Spleen (tissue), 11 donors: ENCODE data around the gene NDC80. TPM values are rescaled to one million over a fixed set of nuclear protein-coding genes. Genes with fewer than 3 reads are reported as not detected.

Experiments
- DNase-seq: peaks from one replicate; pipeline ENCODE4 v3.0.0-alpha.2; 2020
- H3K27ac ChIP-seq, 8 donors: fragments of 200-600 bp; sonication (generic) in 7 of 8; 1 replicate in 4 of 8; 2 replicates in 4 of 8; pipeline versions ENCODE4 v1.5.0 to v1.8.0; 2016 to 2021; ENCODE audit warnings: inconsistent platforms in 4 of 8, mild to moderate bottlenecking in 4 of 8, moderate library complexity in 1 of 8
- H3K27me3 ChIP-seq, 7 donors: fragments of 200-600 bp; sonication (generic) in 6 of 7; replicated peaks in 1 of 7; 1 replicate in 4 of 7; 2 replicates in 3 of 7; pipeline versions ENCODE4 v1.5.0 to v1.8.0; 2016 to 2021; ENCODE audit warnings: inconsistent platforms in 3 of 7, mild to moderate bottlenecking in 1 of 7
- H3K36me3 ChIP-seq, 6 donors: fragments of 200-600 bp; sonication (generic) in 5 of 6; 1 replicate in 4 of 6; 2 replicates in 2 of 6; pipeline versions ENCODE4 v1.5.0 to v1.8.0; 2016 to 2021; ENCODE audit warnings: inconsistent platforms in 2 of 6
- H3K4me1 ChIP-seq, 6 donors: fragments of 200-600 bp; sonication (generic) in 5 of 6; 1 replicate in 3 of 6; 2 replicates in 3 of 6; pipeline versions ENCODE4 v1.5.0 to v1.8.0; 2016 to 2021; ENCODE audit warnings: inconsistent platforms in 3 of 6
- H3K4me3 ChIP-seq, 8 donors: fragments of 200-600 bp; sonication (generic) in 7 of 8; 1 replicate in 4 of 8; 2 replicates in 4 of 8; pipeline versions ENCODE4 v1.5.0 to v1.8.0; 2016 to 2021; ENCODE audit warnings: inconsistent platforms in 4 of 8, mild to moderate bottlenecking in 4 of 8, moderate library complexity in 2 of 8
- H3K9me3 ChIP-seq, 8 donors: fragments of 200-600 bp; sonication (generic) in 7 of 8; 1 replicate in 4 of 8; 2 replicates in 4 of 8; pipeline versions ENCODE4 v1.5.0 to v1.8.0; 2016 to 2021; ENCODE audit warnings: inconsistent platforms in 4 of 8
- POLR2A ChIP-seq, 3 donors: fragments of 450-650 bp; IDR thresholded peaks; one replicate each; pipeline ENCODE4 v1.5.1; 2017; ENCODE audit warnings: antibody characterized with exemption in 3 of 3, mild to moderate bottlenecking in 1 of 3
- POLR2AphosphoS5 ChIP-seq, 3 donors: sonication (generic); formaldehyde crosslinking; IDR thresholded peaks; one replicate each; pipeline ENCODE4 v1.5.1; 2017; ENCODE audit warnings: antibody characterized with exemption in 3 of 3
- WGBS, 5 donors: extraction: QIAGEN DNeasy Blood & Tissue Kit in 3 of 5; methylation state at CpG; one replicate each; pipeline versions ENCODE4 v1.1.5 to v1.1.7; 2013 to 2018; 5-methylcytosine and 5-hydroxymethylcytosine counted together
- intact Hi-C: fragments of 100-400 bp; cut with DNase I; formaldehyde crosslinking; loops from one replicate; pipeline ENCODE4 v1.15.0; 2023; ENCODE audit warnings: low total_unique reads
- polyA plus RNA-seq, 3 donors: library from polyadenylated mRNA; stranded (reverse); fragments of 200-250 nt; gene quantifications; one replicate each; pipeline ENCODE4 v1.2.1, GENCODE V29; 2013
- total RNA-seq, 7 donors: library from RNA; depleted of rRNA in 3 of 7; stranded (reverse); fragments of >200 nt in 3 of 7; fragmentation: NEBNext Ultra II Directional in 4 of 7; extraction: Animal tissue kit (Norgen Biotek cat#: 25700) in 4 of 7; gene quantifications; one replicate each; pipeline versions ENCODE4 v1.1.0 to v1.2.1, GENCODE V29; 2016 to 2021
- TF ChIP-seq, protein P1 (sequence below), 11 experiments: fragments of 200-600 bp in 7 of 11; fragments of 450-650 bp in 4 of 11; sonication (generic) in 4 of 11; IDR thresholded peaks in 8 of 11; conservative IDR thresholded peaks in 3 of 11; 1 replicate in 7 of 11; 2 replicates in 4 of 11; pipeline versions ENCODE4 v1.4.0 to v1.8.0; 2016 to 2021; ENCODE audit warnings: antibody characterized with exemption in 11 of 11, inconsistent platforms in 4 of 11, mild to moderate bottlenecking in 1 of 11
- donor health status: healthy with polysubstance abuse.
- donor health status: DM: no; HTN: no; CAD: no; lungs with moderate emphysema.
- donor health status: DM: no; HTN: no; CAD: no.
- donor health status: Bipolar disorder and iron deficiency.
- donor health status: healthy.
- donor health status: DM: no; HTN: no; CAD: no.
- donor health status: DM: yes; HTN: yes; CAD: no.

The NDC80 gene
- total and polyA plus RNA-seq, 10 donors = 3.4 to 9.0 (median 4.4) TPM

GRCh38 chr18:2655178-2655953 lies 84.0 kb downstream of the NDC80 start, which contains the start of gene SMCHD1:
SMCHD1 (plus strand) TSS chr18:2655726; CDS start chr18:2656076, 350 bp downstream.
- Histone ChIP-seq H3K4me1 (peaks cover 26 to 76% (median 47%) of the 10 kb centered on the region in 6 donors), H3K27me3 (no peaks in the 10 kb centered on the region), H3K4me3 (peak within 1 kb of the TSS; percentile 60 to 94 (median 84)), H3K27ac (peak within 1 kb of the TSS; percentile 97 to 100 (median 100)), H3K9me3 (no peaks in the 10 kb centered on the region), H3K36me3 (peaks cover 0 to 5% (median 0%) of the 10 kb centered on the region in 6 donors)
- TF ChIP-seq POLR2AphosphoS5 (IDR thresholded peaks at IDR 0.05) (peak; percentile 98 to 100 (median 100)), POLR2A (IDR thresholded peaks at IDR 0.05) (peak; percentile 64 to 96 (median 92))
- TF ChIP-seq, protein P1, sequence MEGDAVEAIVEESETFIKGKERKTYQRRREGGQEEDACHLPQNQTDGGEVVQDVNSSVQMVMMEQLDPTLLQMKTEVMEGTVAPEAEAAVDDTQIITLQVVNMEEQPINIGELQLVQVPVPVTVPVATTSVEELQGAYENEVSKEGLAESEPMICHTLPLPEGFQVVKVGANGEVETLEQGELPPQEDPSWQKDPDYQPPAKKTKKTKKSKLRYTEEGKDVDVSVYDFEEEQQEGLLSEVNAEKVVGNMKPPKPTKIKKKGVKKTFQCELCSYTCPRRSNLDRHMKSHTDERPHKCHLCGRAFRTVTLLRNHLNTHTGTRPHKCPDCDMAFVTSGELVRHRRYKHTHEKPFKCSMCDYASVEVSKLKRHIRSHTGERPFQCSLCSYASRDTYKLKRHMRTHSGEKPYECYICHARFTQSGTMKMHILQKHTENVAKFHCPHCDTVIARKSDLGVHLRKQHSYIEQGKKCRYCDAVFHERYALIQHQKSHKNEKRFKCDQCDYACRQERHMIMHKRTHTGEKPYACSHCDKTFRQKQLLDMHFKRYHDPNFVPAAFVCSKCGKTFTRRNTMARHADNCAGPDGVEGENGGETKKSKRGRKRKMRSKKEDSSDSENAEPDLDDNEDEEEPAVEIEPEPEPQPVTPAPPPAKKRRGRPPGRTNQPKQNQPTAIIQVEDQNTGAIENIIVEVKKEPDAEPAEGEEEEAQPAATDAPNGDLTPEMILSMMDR (IDR thresholded peaks at IDR 0.05 in 8 of 11, conservative IDR thresholded peaks at IDR 0.05 in 3 of 11) = peak in 2 of 11 experiments; percentile 10 to 11
- DNase-seq = peak; percentile 99
- WGBS, 5 donors = 0 to 1% (median 0%) methylated on average over 30 to 100 of the region's 100 CpGs
- intact Hi-C loops = no loop called here

DNA sequence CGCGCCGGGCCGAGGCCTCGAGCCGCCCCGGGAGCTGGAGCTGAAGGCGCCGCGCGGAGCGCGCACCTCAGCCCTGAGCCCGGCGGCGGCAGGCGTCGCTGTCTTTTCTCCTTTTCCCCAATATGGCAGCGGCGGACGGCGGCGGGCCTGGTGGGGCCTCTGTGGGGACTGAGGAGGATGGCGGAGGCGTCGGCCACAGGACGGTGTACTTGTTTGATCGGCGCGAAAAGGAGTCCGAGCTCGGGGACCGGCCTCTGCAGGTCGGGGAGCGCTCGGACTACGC lies 84.5 kb downstream of the NDC80 start:
- TF ChIP-seq, protein P1 (IDR thresholded peaks at IDR 0.05 in 8 of 11, conservative IDR thresholded peaks at IDR 0.05 in 3 of 11) = peak in 2 of 11 experiments; percentile 10 to 16
- TF ChIP-seq POLR2AphosphoS5 (IDR thresholded peaks at IDR 0.05) = no peak
- intact Hi-C loops = no loop called here
- no peak for DNase-seq
- peaks cover 0 to 10% (median 0%) of the 10 kb centered on the region in 6 donors for H3K36me3 ChIP-seq
- H3K4me1 ChIP-seq = peaks cover 28 to 81% (median 49%) of the 10 kb centered on the region in 6 donors
- peak overlapping the region; percentile 97 to 100 (median 100) for H3K27ac ChIP-seq
- no peaks in the 10 kb centered on the region for H3K27me3 ChIP-seq
- H3K4me3 ChIP-seq = peak overlapping the region; percentile 60 to 94 (median 84)
- 0 to 1% (median 0%) methylated on average over 13 to 37 of the region's 37 CpGs for WGBS, 5 donors
- H3K9me3 ChIP-seq = no peaks in the 10 kb centered on the region

DNA sequence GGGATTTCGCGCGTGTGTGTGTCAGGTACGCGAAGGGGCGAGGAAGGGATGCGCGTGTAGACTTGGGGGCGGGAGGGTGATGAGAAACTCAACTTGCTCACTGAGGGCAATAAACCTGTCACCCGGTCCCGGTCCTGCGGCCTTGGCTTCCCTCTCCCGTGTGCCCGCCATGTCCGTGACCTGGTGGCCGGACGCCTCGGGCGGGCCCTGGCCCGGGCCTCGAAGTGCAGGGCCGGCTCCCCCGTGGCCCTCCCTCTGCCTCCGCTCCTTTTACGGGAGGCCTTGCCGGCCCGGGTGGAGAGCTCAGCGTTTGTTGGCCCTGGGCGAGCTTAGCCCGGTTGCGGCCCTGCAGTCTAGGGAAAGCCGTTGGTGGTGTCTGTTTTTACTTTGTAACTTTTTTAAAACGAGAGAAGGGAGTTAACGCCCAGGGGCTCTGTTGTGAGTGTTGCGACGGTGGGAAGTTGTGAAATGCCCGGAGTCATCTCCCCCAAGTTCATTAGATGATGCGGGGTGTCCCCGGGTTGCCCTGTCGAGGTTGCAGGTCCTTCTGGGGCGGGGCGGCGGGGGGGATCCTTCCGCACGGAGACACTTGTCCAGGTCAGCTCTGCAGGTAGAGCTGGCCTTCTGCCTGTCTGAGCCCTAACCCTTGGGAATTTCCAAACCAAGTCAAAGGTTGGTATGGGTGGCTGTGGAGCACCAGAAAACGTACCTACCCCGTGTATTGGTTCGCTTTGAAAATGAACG lies 85.1 kb downstream of the NDC80 start:
- Histone ChIP-seq H3K9me3 (no peaks in the 10 kb centered on the region), H3K4me3 (peak overlapping the region; percentile 60 to 94 (median 84)), H3K4me1 (peaks cover 28 to 81% (median 52%) of the 10 kb centered on the region in 6 donors), H3K27ac (peak overlapping the region; percentile 97 to 100 (median 100)), H3K27me3 (no peaks in the 10 kb centered on the region), H3K36me3 (peaks cover 0 to 14% (median 0%) of the 10 kb centered on the region in 6 donors)
- intact Hi-C loops = no loop called here
- peak; percentile 93 for DNase-seq
- 0 to 1% (median 0%) methylated on average over 27 to 49 of the region's 49 CpGs for WGBS, 5 donors
- TF ChIP-seq, protein P1 (IDR thresholded peaks at IDR 0.05 in 8 of 11, conservative IDR thresholded peaks at IDR 0.05 in 3 of 11) = peak in 1 of 11 experiments; percentile 1
- TF ChIP-seq POLR2AphosphoS5 (IDR thresholded peaks at IDR 0.05) (peak; percentile 30 to 72 (median 42)), POLR2A (IDR thresholded peaks at IDR 0.05) (peak in 1 of 3 donors; percentile 24)
